Pancreas (tissue), 10 donors: ENCODE measurements around the gene ECPAS. TPM values are rescaled to one million over a fixed set of nuclear protein-coding genes. Genes with fewer than 3 reads are reported as not detected.

Experiments used
- ATAC-seq, 4 donors: fragments of 200-7000 bp; cut with Tn5 transposase; one replicate each; pipeline versions ENCODE4 v1.8.0 to v1.9.1; 2020; ENCODE audit warnings: mild to moderate bottlenecking in 4 of 4, moderate library complexity in 4 of 4
- DNase-seq, 6 donors: peaks; one replicate each; pipeline ENCODE4 v3.0.0-alpha.2; 2020
- FAIRE-seq: peaks from 2 replicates; lab custom pipeline; 2012; peaks lifted over from hg19 to GRCh38; lab: Jason Lieb, UNC
- H3K27ac ChIP-seq, 4 donors: fragments of 200-600 bp; sonication (generic); 1 replicate in 3 of 4; 2 replicates in 1 of 4; pipeline versions ENCODE4 v1.5.0 to v1.8.0; 2020
- H3K27me3 ChIP-seq, 4 donors: fragments of 200-600 bp; one replicate each; pipeline ENCODE4 v1.8.0; 2021
- H3K36me3 ChIP-seq, 3 donors: fragments of 200-600 bp; sonication (generic) in 1 of 3; one replicate each; pipeline versions ENCODE4 v1.5.0 to v1.8.0; 2020 to 2021
- H3K4me1 ChIP-seq, 3 donors: fragments of 200-600 bp; one replicate each; pipeline ENCODE4 v1.8.0; 2021
- H3K4me3 ChIP-seq, 4 donors: fragments of 200-600 bp; sonication (generic) in 2 of 4; one replicate each; pipeline versions ENCODE4 v1.5.0 to v1.8.0; 2020 to 2021
- H3K9me3 ChIP-seq, 4 donors: fragments of 200-600 bp; one replicate each; pipeline ENCODE4 v1.8.0; 2021
- CTCF ChIP-seq, 4 donors: fragments of 200-600 bp; sonication (generic) in 3 of 4; IDR thresholded peaks; one replicate each; pipeline versions ENCODE4 v1.5.0 to v1.8.0; 2021; ENCODE audit warnings: antibody characterized with exemption in 4 of 4
- WGBS, 2 donors: extraction: QIAGEN DNeasy Blood & Tissue Kit; methylation state at CpG; one replicate each; pipeline ENCODE4 v1.1.7; 2013; 5-methylcytosine and 5-hydroxymethylcytosine counted together
- intact Hi-C, 3 donors: fragments of 100-400 bp; cut with DNase I; formaldehyde crosslinking; loops; one replicate each; pipeline versions ENCODE4 v1.11.1 to v1.14.2; 2022
- polyA plus RNA-seq, 2 donors: library from polyadenylated mRNA; stranded (reverse); fragments of 200-250 nt; gene quantifications; one replicate each; pipeline ENCODE4 v1.2.3, GENCODE V29; 2013
- total RNA-seq, 6 donors: library from RNA; stranded (reverse); fragmentation: NEBNext Ultra II Directional in 4 of 6; extraction: Animal tissue kit (Norgen Biotek cat#: 25700) in 4 of 6; gene quantifications; one replicate each; pipeline versions ENCODE4 v1.2.1 to v1.2.4, GENCODE V29; 2021 to 2023
- donor health status: healthy with polysubstance abuse.
- donor health status: DM: no; HTN: no; CAD: no; lungs with moderate emphysema.
- donor health status: DM: no; HTN: no; CAD: no.
- donor health status: control.
- donor health status: control.
- donor health status: Bipolar disorder and iron deficiency.
- donor health status: DM: yes; HTN: yes; CAD: no.
- donor health status: DM: no; HTN: no; CAD: no.
- donor health status: DM: no; HTN: no; CAD: no.
- donor health status: DM: yes; HTN: yes; CAD: no.

The ECPAS gene
- total and polyA plus RNA-seq, 8 donors = 12.2 to 43.6 (median 38.6) TPM

- FAIRE-seq (no peak), DNase-seq (no peak), ATAC-seq (no peak)
- Histone ChIP-seq H3K36me3 (no peaks in the 10 kb centered on the region), H3K4me1 (no peaks in the 10 kb centered on the region), H3K27ac (no peak overlapping the region), H3K9me3 (no peaks in the 10 kb centered on the region), H3K4me3 (no peak overlapping the region), H3K27me3 (no peaks in the 10 kb centered on the region)
- WGBS, 2 donors = 49 to 61% methylated on average over 3 of the region's 3 CpGs
- no peak for TF ChIP-seq CTCF (IDR thresholded peaks at IDR 0.05)
- intact Hi-C loops = no loop called here
These were observed 163.6 kb downstream of the ECPAS start for GRCh38 chr9:111320631-111321030.

- H3K4me1 ChIP-seq = no peaks in the 10 kb centered on the region
- intact Hi-C loops = no loop called here
- no peak for TF ChIP-seq CTCF (IDR thresholded peaks at IDR 0.05)
- no peak overlapping the region for H3K27ac ChIP-seq
- no peaks in the 10 kb centered on the region for H3K9me3 ChIP-seq
- H3K27me3 ChIP-seq = no peaks in the 10 kb centered on the region
- H3K36me3 ChIP-seq = no peaks in the 10 kb centered on the region
- H3K4me3 ChIP-seq = no peak overlapping the region
- DNase-seq (no peak), FAIRE-seq (no peak), ATAC-seq (no peak)
- 63 to 65% methylated on average over 3 of the region's 3 CpGs for WGBS, 2 donors
These were observed 167.4 kb downstream of the ECPAS start for GRCh38 chr9:111316796-111317195.

Other genes starting within 250 kb of the ECPAS start
- gene OR2K2, start 154.2 kb downstream of the ECPAS start, total RNA-seq = not detected
- gene OR2K2, start 154.2 kb downstream of the ECPAS start, polyA plus RNA-seq = not detected
- 1 to 10 TPM; 2.6 to 8.0 (median 6.0) TPM for gene ZNF483, start 40.8 kb upstream of the ECPAS start, total RNA-seq
- gene ZNF483, start 40.8 kb upstream of the ECPAS start, polyA plus RNA-seq = 1 to 10 TPM; 1.1 to 2.0 TPM
- 10 to 100 TPM in 4 of 6 donors, 1 to 10 TPM in 2; 7.6 to 28.8 (median 14.6) TPM for gene PTGR1, start 115.3 kb upstream of the ECPAS start, total RNA-seq
- gene PTGR1, start 115.3 kb upstream of the ECPAS start, polyA plus RNA-seq = 10 to 100 TPM in 1 of 2 donors, 1 to 10 TPM in 1; 5.0 to 14.7 TPM
- 1 to 10 TPM; 2.2 to 4.1 (median 3.2) TPM for gene DNAJC25, start 147.0 kb upstream of the ECPAS start, total RNA-seq
- 1 to 10 TPM; 4.0 to 6.7 TPM for gene DNAJC25, start 147.0 kb upstream of the ECPAS start, polyA plus RNA-seq
- 10 to 100 TPM in 2 of 6 donors, 1 to 10 TPM in 4; 4.5 to 16.8 (median 8.3) TPM for gene GNG10, start 177.2 kb upstream of the ECPAS start, total RNA-seq
- 10 to 100 TPM; 19.6 to 34.9 TPM for gene GNG10, start 177.2 kb upstream of the ECPAS start, polyA plus RNA-seq